Suppressor macrophage treated with lipopolysaccharide for 4 hours (primary cell): ENCODE results near the gene ACSL5.

Experiments used
- DNase-seq: peaks from one replicate; pipeline ENCODE4 v3.0.0-alpha.2; 2020

The ACSL5 gene

GRCh38 chr10:112467541-112468075 is 93.7 kb downstream of the ACSL5 start:
- no peak for DNase-seq

GRCh38 chr10:112471878-112472487 is 98.1 kb downstream of the ACSL5 start:
- DNase-seq = peak; percentile 54

DNA sequence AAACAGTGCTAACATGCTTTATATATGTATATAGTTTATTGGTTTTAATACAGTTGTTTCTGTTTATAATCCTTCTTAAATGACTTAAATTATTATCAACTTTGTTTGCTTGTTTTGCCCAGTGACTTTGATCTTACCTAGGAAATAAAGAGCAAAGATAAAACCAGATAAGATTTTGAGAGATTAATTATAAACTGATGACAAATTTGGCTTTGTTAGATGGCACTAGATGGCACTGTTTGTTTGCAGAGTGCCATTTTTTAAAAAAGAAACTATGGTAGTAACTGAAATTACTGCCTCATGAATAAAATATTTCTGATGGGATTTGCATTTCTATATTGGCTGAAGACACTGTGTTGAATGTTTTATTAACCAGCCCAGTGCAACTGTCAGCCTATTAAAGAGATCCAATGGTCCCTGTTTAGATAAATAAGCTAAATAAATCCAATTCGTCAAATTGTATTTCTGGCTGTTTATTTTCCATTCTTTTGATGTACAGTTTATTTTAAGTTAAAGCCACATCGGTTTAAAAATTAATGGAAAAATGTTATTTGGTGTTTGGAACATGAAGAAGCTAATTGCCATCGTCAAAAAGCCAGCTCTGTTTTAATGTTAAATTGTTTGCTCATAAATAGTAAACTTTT is 101.8 kb downstream of the ACSL5 start:
- DNase-seq = peak; percentile 9
